Measurements from ENCODE around the gene APOBEC3G. TPM values are rescaled to one million over a fixed set of nuclear protein-coding genes. Genes with fewer than 3 reads are reported as not detected.

The APOBEC3G gene
- polyA plus RNA-seq, 1 donor (not counting 4 experiments of a cell fraction or from before 2014, with no cell fraction given) = 7.8 TPM

- FAIRE-seq = no peak
- no peak overlapping the region for H3K27ac ChIP-seq (ENCODE audit: control insufficient read depth, insufficient read depth, low read length)
- no peak overlapping the region for H3K4me2 ChIP-seq (ENCODE audit: control insufficient read depth, extremely low read depth, insufficient read depth, low read depth, low read length)
- H2AFZ ChIP-seq (ENCODE audit: control insufficient read depth, low read length) = no peak overlapping the region
- H3K36me3 ChIP-seq (ENCODE audit: control insufficient read depth in 2 of 2, extremely low read depth in 1 of 2, insufficient read depth in 2 of 2, low read length in 2 of 2) = peaks cover 0 to 4% of the 10 kb centered on the region in 2 experiments
- dilution Hi-C loops (cut with MboI; ENCODE audit: extremely low pct_ligation_motif_present, low sequenced_read_pairs) = no loop called here
- H3K27me3 ChIP-seq (ENCODE audit: control insufficient read depth, extremely low read depth, insufficient read depth, low read length) = no peaks in the 10 kb centered on the region
- no peaks in the 10 kb centered on the region for H3K9me1 ChIP-seq (ENCODE audit: control insufficient read depth, extremely low read depth, insufficient read depth, low read length)
- no peaks in the 10 kb centered on the region for H3K79me2 ChIP-seq (ENCODE audit: control insufficient read depth, insufficient read depth, low read length)
- no peak overlapping the region for H3K4me3 ChIP-seq (ENCODE audit: control insufficient read depth in 2 of 3, extremely low read depth in 1 of 3, insufficient read depth in 2 of 3, low read depth in 1 of 3, low read length in 3 of 3)
- no peaks in the 10 kb centered on the region for H4K20me1 ChIP-seq (ENCODE audit: control insufficient read depth, extremely low read depth, insufficient read depth, low read length)
- H3K4me1 ChIP-seq (ENCODE audit: control insufficient read depth, extremely low read depth, insufficient read depth, low read length) = no peaks in the 10 kb centered on the region
- no peak overlapping the region for H3K9ac ChIP-seq (ENCODE audit: control insufficient read depth, extremely low read depth, insufficient read depth, low read length)
- no peak for DNase-seq (ENCODE audit: low read depth, low spot score)
- TF ChIP-seq EZH2 (IDR thresholded peaks at IDR 0.05; ENCODE audit: low read length) = no peak
- no peak for TF ChIP-seq CTCF (optimal IDR thresholded peaks at IDR 0.05 in 1 of 3, IDR thresholded peaks at IDR 0.05 in 1 of 3, conservative IDR thresholded peaks at IDR 0.05 in 1 of 3; ENCODE audit: extremely low read depth in 1 of 3, insufficient read depth in 2 of 3, low read length in 3 of 3)
- H3K9me3 ChIP-seq (ENCODE audit: control insufficient read depth, low read depth, low read length) = no peaks in the 10 kb centered on the region
Observed at GRCh38 chr22:39081598-39081997, 4.5 kb downstream of the APOBEC3G start.

GRCh38 chr22:39083212-39084165, 6.4 kb downstream of the APOBEC3G start:
- DNase-seq (ENCODE audit: low read depth, low spot score) (no peak), FAIRE-seq (no peak)
- no peaks in the 10 kb centered on the region for H3K27me3 ChIP-seq (ENCODE audit: control insufficient read depth, extremely low read depth, insufficient read depth, low read length)
- H3K79me2 ChIP-seq (ENCODE audit: control insufficient read depth, insufficient read depth, low read length) = no peaks in the 10 kb centered on the region
- H3K4me1 ChIP-seq (ENCODE audit: control insufficient read depth, extremely low read depth, insufficient read depth, low read length) = peaks cover 4% of the 10 kb centered on the region
- no peaks in the 10 kb centered on the region for H4K20me1 ChIP-seq (ENCODE audit: control insufficient read depth, extremely low read depth, insufficient read depth, low read length)
- H2AFZ ChIP-seq (ENCODE audit: control insufficient read depth, low read length) = no peak overlapping the region
- no peak overlapping the region for H3K4me3 ChIP-seq (ENCODE audit: control insufficient read depth in 2 of 3, extremely low read depth in 1 of 3, insufficient read depth in 2 of 3, low read depth in 1 of 3, low read length in 3 of 3)
- peaks cover 0 to 4% of the 10 kb centered on the region in 2 experiments for H3K36me3 ChIP-seq (ENCODE audit: control insufficient read depth in 2 of 2, extremely low read depth in 1 of 2, insufficient read depth in 2 of 2, low read length in 2 of 2)
- H3K9me1 ChIP-seq (ENCODE audit: control insufficient read depth, extremely low read depth, insufficient read depth, low read length) = no peaks in the 10 kb centered on the region
- H3K9me3 ChIP-seq (ENCODE audit: control insufficient read depth, low read depth, low read length) = no peaks in the 10 kb centered on the region
- no peak overlapping the region for H3K4me2 ChIP-seq (ENCODE audit: control insufficient read depth, extremely low read depth, insufficient read depth, low read depth, low read length)
- no peak overlapping the region for H3K9ac ChIP-seq (ENCODE audit: control insufficient read depth, extremely low read depth, insufficient read depth, low read length)
- TF ChIP-seq EZH2 (IDR thresholded peaks at IDR 0.05; ENCODE audit: low read length) (no peak), CTCF (optimal IDR thresholded peaks at IDR 0.05 in 1 of 3, IDR thresholded peaks at IDR 0.05 in 1 of 3, conservative IDR thresholded peaks at IDR 0.05 in 1 of 3; ENCODE audit: extremely low read depth in 1 of 3, insufficient read depth in 2 of 3, low read length in 3 of 3) (no peak)
- dilution Hi-C loops (cut with MboI; ENCODE audit: extremely low pct_ligation_motif_present, low sequenced_read_pairs) = no loop called here
- no peak overlapping the region for H3K27ac ChIP-seq (ENCODE audit: control insufficient read depth, insufficient read depth, low read length)

All from keratinocyte (primary cell).